HepG2 (cell line): Measurements from ENCODE around the gene KISS1. TPM values are rescaled to one million over a fixed set of nuclear protein-coding genes. Genes with fewer than 3 reads are reported as not detected.
A peak's percentile ranks its signal among the peaks of the same experiment; 100 is the strongest.

Experiments used
- ARNT ChIP-seq: fragments of 450-650 bp; IDR thresholded peaks from 2 replicates; pipeline ENCODE4 v1.6.1; 2017
- CCDC6 ChIP-seq: sonication (generic); formaldehyde crosslinking; IDR thresholded peaks from 2 replicates; pipeline ENCODE4 v1.8.1; 2022; ENCODE audit warnings: mild to moderate bottlenecking, missing genetic modification reagents, moderate library complexity
- HES4 ChIP-seq: sonication (generic); formaldehyde crosslinking; IDR thresholded peaks from 2 replicates; pipeline ENCODE4 v1.9.0; 2021; ENCODE audit warnings: mild to moderate bottlenecking, missing genetic modification reagents, borderline replicate concordance
- HMG20B ChIP-seq: conservative IDR thresholded peaks from 2 replicates; pipeline ENCODE4 v1.6.1; 2016; ENCODE audit warnings: missing genetic modification reagents, missing compliant biosample characterization
- HMGXB4 ChIP-seq, 2 experiments: sonication (generic) in 1 of 2; formaldehyde crosslinking in 1 of 2; IDR thresholded peaks; 2 replicates each; pipeline versions ENCODE4 v1.4.0 to v1.6.1; 2018 to 2020; ENCODE audit warnings: missing genetic modification reagents in 2 of 2, borderline replicate concordance in 1 of 2, low read depth in 1 of 2, mild to moderate bottlenecking in 1 of 2, missing biosample characterization in 1 of 2
- KAT8 ChIP-seq: IDR thresholded peaks from 2 replicates; pipeline ENCODE4 v1.6.1; 2016; ENCODE audit warnings: missing genetic modification reagents, missing compliant biosample characterization
- KLF11 ChIP-seq: IDR thresholded peaks from 2 replicates; pipeline ENCODE4 v1.6.1; 2016; ENCODE audit warnings: missing compliant biosample characterization
- NFATC3 ChIP-seq: sonication (generic); formaldehyde crosslinking; IDR thresholded peaks from 2 replicates; pipeline ENCODE4 v1.5.1; 2020; ENCODE audit warnings: mild to moderate bottlenecking, missing genetic modification reagents
- NFYC ChIP-seq: IDR thresholded peaks from 2 replicates; pipeline ENCODE4 v1.6.1; 2016; ENCODE audit warnings: missing genetic modification reagents, missing compliant biosample characterization
- NONO ChIP-seq, 2 experiments: fragments of 450-650 bp in 1 of 2; sonication (generic) in 1 of 2; formaldehyde crosslinking in 1 of 2; IDR thresholded peaks in 1 of 2; conservative IDR thresholded peaks in 1 of 2; 2 replicates each; pipeline versions ENCODE4 v1.6.1 to v1.8.0; 2017 to 2022; ENCODE audit warnings: mild to moderate bottlenecking in 1 of 2, missing genetic modification reagents in 1 of 2, moderate library complexity in 1 of 2
- NR2F2 ChIP-seq: IDR thresholded peaks from 2 replicates; pipeline ENCODE4 v1.6.1; 2012; ENCODE audit warnings: low read depth, inconsistent platforms, borderline replicate concordance
- RCOR2 ChIP-seq: IDR thresholded peaks from 2 replicates; pipeline ENCODE4 v1.6.1; 2016; ENCODE audit warnings: missing biosample characterization, missing genetic modification reagents
- SALL1 ChIP-seq: sonication (generic); formaldehyde crosslinking; IDR thresholded peaks from 2 replicates; pipeline ENCODE4 v1.8.0; 2022; ENCODE audit warnings: mild to moderate bottlenecking, missing genetic modification reagents
- SETDB1 ChIP-seq: sonication (generic); formaldehyde crosslinking; IDR thresholded peaks from 2 replicates; pipeline ENCODE4 v1.5.1; 2020; ENCODE audit warnings: missing genetic modification reagents, mild to moderate bottlenecking, borderline replicate concordance
- YEATS2 ChIP-seq: sonication (generic); formaldehyde crosslinking; IDR thresholded peaks from 2 replicates; pipeline ENCODE4 v1.4.0; 2020; ENCODE audit warnings: missing genetic modification reagents, borderline replicate concordance
- ZNF333 ChIP-seq: sonication (generic); formaldehyde crosslinking; IDR thresholded peaks from 2 replicates; pipeline ENCODE4 v1.4.0; 2020; ENCODE audit warnings: mild to moderate bottlenecking, missing genetic modification reagents, borderline replicate concordance
- ZNF552 ChIP-seq: sonication (generic); formaldehyde crosslinking; IDR thresholded peaks from 2 replicates; pipeline ENCODE4 v1.9.0; 2022; ENCODE audit warnings: missing genetic modification reagents, mild to moderate bottlenecking, borderline replicate concordance
- ZNF614 ChIP-seq: IDR thresholded peaks from 2 replicates; pipeline ENCODE4 v1.6.1; 2018; ENCODE audit warnings: missing biosample characterization, missing genetic modification reagents, inconsistent platforms, borderline replicate concordance
- ZNF766 ChIP-seq: sonication (generic); formaldehyde crosslinking; IDR thresholded peaks from 2 replicates; pipeline ENCODE4 v1.5.0; 2020; ENCODE audit warnings: missing genetic modification reagents, borderline replicate concordance
- ZSCAN21 ChIP-seq: sonication (generic); formaldehyde crosslinking; IDR thresholded peaks from 2 replicates; pipeline ENCODE4 v1.8.0; 2022; ENCODE audit warnings: mild to moderate bottlenecking, missing genetic modification reagents, moderate library complexity, borderline replicate concordance
- ZSCAN30 ChIP-seq: sonication (generic); formaldehyde crosslinking; IDR thresholded peaks from 2 replicates; pipeline ENCODE4 v1.5.0; 2020; ENCODE audit warnings: mild to moderate bottlenecking, missing genetic modification reagents
- polyA plus RNA-seq, 8 experiments: library from polyadenylated mRNA; depleted of rRNA in 3 of 8; stranded (reverse) in 7 of 8; unstranded in 1 of 8; fragments of >200 nt; fragmentation: Illumina TruSeq in 4 of 8; extraction: Trizol in 4 of 8; gene quantifications; 2 replicates each; pipeline versions ENCODE4 v1.2.1 to v1.2.3, GENCODE V29; 2011 to 2016; ENCODE audit warnings: low read depth in 4 of 8, missing spikeins in 1 of 8, mixed read lengths in 1 of 8; ENCODE audit not compliant: insufficient read depth in 1 of 8
- total RNA-seq, 5 experiments: library from RNA; depleted of rRNA; stranded (reverse); fragments of >200 nt; fragmentation: Illumina TruSeq; extraction: Trizol; gene quantifications; 2 replicates each; pipeline ENCODE4 v1.2.3, GENCODE V29; 2016; ENCODE audit warnings: low read depth in 1 of 5
- TF ChIP-seq, protein P1 (sequence below): sonication (generic); formaldehyde crosslinking; IDR thresholded peaks from 2 replicates; pipeline ENCODE4 v1.5.0; 2020; ENCODE audit warnings: mild to moderate bottlenecking, missing genetic modification reagents
- TF ChIP-seq, protein P2 (sequence below): sonication (generic); formaldehyde crosslinking; IDR thresholded peaks from 2 replicates; pipeline ENCODE4; 2020; ENCODE audit warnings: missing genetic modification reagents, mild to moderate bottlenecking, borderline replicate concordance

KISS1 gene
- total and polyA plus RNA-seq, 2 of the 13 experiments (the other 11 are each of a cell fraction or from before 2014, with no cell fraction given), result 0.24 to 0.80 TPM

DNA sequence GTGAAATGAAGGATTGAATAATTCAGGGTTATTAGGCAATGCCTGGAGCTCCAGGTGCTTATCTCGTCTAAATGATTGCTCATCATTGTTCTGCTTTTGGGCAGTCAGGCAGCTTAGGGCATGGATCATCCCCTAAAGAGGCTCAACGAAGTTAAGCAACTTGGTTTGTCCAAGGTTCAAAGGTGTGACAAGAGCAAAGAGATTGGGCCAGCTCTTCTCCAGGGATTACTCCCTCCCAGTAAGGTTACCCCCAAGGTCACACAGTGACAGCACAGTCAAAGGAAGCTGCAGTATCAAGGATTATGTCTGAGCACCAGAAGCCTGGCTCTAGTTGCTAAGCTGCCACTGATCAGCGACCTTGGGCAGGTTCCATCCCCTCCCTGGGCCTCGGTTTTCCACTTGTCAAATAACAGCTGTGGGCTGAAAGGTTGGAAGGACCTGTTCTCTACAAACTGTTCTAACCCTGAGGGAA is 51.2 kb downstream of the KISS1 start (continued):
- TF ChIP-seq, protein P1, sequence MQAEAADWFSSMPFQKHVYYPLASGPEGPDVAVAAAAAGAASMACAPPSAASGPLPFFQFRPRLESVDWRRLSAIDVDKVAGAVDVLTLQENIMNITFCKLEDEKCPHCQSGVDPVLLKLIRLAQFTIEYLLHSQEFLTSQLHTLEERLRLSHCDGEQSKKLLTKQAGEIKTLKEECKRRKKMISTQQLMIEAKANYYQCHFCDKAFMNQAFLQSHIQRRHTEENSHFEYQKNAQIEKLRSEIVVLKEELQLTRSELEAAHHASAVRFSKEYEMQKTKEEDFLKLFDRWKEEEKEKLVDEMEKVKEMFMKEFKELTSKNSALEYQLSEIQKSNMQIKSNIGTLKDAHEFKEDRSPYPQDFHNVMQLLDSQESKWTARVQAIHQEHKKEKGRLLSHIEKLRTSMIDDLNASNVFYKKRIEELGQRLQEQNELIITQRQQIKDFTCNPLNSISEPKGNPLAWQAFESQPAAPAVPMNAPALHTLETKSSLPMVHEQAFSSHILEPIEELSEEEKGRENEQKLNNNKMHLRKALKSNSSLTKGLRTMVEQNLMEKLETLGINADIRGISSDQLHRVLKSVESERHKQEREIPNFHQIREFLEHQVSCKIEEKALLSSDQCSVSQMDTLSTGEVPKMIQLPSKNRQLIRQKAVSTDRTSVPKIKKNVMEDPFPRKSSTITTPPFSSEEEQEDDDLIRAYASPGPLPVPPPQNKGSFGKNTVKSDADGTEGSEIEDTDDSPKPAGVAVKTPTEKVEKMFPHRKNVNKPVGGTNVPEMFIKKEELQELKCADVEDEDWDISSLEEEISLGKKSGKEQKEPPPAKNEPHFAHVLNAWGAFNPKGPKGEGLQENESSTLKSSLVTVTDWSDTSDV (CRISPR knock-in tag), result no peak
- TF ChIP-seq, protein P2, sequence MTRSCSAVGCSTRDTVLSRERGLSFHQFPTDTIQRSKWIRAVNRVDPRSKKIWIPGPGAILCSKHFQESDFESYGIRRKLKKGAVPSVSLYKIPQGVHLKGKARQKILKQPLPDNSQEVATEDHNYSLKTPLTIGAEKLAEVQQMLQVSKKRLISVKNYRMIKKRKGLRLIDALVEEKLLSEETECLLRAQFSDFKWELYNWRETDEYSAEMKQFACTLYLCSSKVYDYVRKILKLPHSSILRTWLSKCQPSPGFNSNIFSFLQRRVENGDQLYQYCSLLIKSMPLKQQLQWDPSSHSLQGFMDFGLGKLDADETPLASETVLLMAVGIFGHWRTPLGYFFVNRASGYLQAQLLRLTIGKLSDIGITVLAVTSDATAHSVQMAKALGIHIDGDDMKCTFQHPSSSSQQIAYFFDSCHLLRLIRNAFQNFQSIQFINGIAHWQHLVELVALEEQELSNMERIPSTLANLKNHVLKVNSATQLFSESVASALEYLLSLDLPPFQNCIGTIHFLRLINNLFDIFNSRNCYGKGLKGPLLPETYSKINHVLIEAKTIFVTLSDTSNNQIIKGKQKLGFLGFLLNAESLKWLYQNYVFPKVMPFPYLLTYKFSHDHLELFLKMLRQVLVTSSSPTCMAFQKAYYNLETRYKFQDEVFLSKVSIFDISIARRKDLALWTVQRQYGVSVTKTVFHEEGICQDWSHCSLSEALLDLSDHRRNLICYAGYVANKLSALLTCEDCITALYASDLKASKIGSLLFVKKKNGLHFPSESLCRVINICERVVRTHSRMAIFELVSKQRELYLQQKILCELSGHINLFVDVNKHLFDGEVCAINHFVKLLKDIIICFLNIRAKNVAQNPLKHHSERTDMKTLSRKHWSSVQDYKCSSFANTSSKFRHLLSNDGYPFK (CRISPR knock-in tag), result no peak
- peak; percentile 88 for TF ChIP-seq NR2F2
- TF ChIP-seq NFATC3, result no peak
- TF ChIP-seq ZNF552, result no peak
- no peak for TF ChIP-seq NONO (IDR thresholded peaks at IDR 0.05)
- TF ChIP-seq NONO (CRISPR knock-in tag; conservative IDR thresholded peaks at IDR 0.05), result peak; percentile 70
- TF ChIP-seq ARNT, result no peak
- peak; percentile 88 for TF ChIP-seq SALL1 (CRISPR knock-in tag)
- TF ChIP-seq HES4, result no peak
- 0 out of 2 replicates have a peak, but pooled peaks have one; percentile 49 for TF ChIP-seq ZSCAN21 (CRISPR knock-in tag)
- no peak for TF ChIP-seq ZNF766
- peak; percentile 47; the same call in 1 of the 2 replicates for TF ChIP-seq YEATS2
- TF ChIP-seq KAT8 (CRISPR knock-in tag), result peak; percentile 58; the same call in 1 of the 2 replicates
- peak; percentile 93 for TF ChIP-seq RCOR2 (CRISPR knock-in tag)
- peak; percentile 63 for TF ChIP-seq HMG20B (CRISPR knock-in tag)
- TF ChIP-seq HMGXB4 (CRISPR knock-in tag; IDR thresholded peaks at IDR 0.05; ENCODE audit: borderline replicate concordance in 1 of 2, low read depth in 1 of 2), result 0 out of 4 replicates have a peak, but pooled peaks have one; percentile 29 to 57
- TF ChIP-seq KLF11 (CRISPR knock-in tag), result 0 out of 2 replicates have a peak, but pooled peaks have one; percentile 54
- TF ChIP-seq CCDC6, result peak; percentile 61; the same call in 1 of the 2 replicates
- peak; percentile 63 for TF ChIP-seq NFYC (CRISPR knock-in tag)
- TF ChIP-seq ZSCAN30 (CRISPR knock-in tag), result no peak
- no peak for TF ChIP-seq ZNF333
- peak; percentile 94 for TF ChIP-seq ZNF614
- TF ChIP-seq SETDB1 (CRISPR knock-in tag), result no peak
